ENCODE data around the gene FOXN3.

- TF ChIP-seq CTCF (conservative IDR thresholded peaks at IDR 0.05 in 1 of 2, IDR thresholded peaks at IDR 0.05 in 1 of 2; ENCODE audit: low read depth in 1 of 2, low read length in 2 of 2) = no peak
- no peak for TF ChIP-seq EZH2 (IDR thresholded peaks at IDR 0.05; ENCODE audit: low read length, missing control alignments)
Measured at GRCh38 chr14:89422952-89423345, 5.9 kb upstream of the FOXN3 start.
